HepG2 (cell line): ENCODE results near the gene FAHD1. TPM values are rescaled to one million over a fixed set of nuclear protein-coding genes. Genes with fewer than 3 reads are reported as not detected.

Experiments
- ATAC-seq: fragments of 200-7000 bp; cut with Tn5 transposase; 3 replicates; pipeline ENCODE4 v1.9.1; 2020; ENCODE audit warnings: mild to moderate bottlenecking, moderate library complexity
- BruUV-seq: library from RNA; stranded (reverse); fragments of 400-500 nt; replicated peaks from 2 replicates; lab custom pipeline; 2021; lab: Mats Ljungman, UMichigan
- CTCF ChIA-PET: fragments of 300-600 bp; formaldehyde crosslinking; extraction: SDS; loops from one replicate; lab custom pipeline; 2021; ENCODE audit warnings: low total read pairs, inconsistent platforms, low intra/inter-chr PET ratio; lab: Yijun Ruan, JAX
- POLR2A ChIA-PET: fragments of 350-600 bp; sonication (Branson Sonifier 250); formaldehyde crosslinking; loops from one replicate; lab custom pipeline; 2020; ENCODE audit warnings: antibody characterized with exemption, inconsistent platforms; lab: Yijun Ruan, JAX
- DNase-seq: peaks from one replicate; pipeline ENCODE4 v3.0.0-alpha.2; 2015; ENCODE audit warnings: low spot score
- FAIRE-seq: peaks from 3 replicates; lab custom pipeline; 2011; peaks lifted over from hg19 to GRCh38; lab: Jason Lieb, UNC
- H2AFZ ChIP-seq: one replicate; pipeline ENCODE4 v1.6.1; 2011; ENCODE audit warnings: low read length, inconsistent platforms
- H3K27ac ChIP-seq: fragments of 300-600 bp; 3 replicates; pipeline ENCODE4 v1.8.0; 2011; ENCODE audit warnings: mixed run types, mild to moderate bottlenecking, mixed read lengths, low read length, inconsistent platforms; ENCODE audit not compliant: insufficient read depth; ENCODE audit errors: extremely low read length
- H3K27me3 ChIP-seq, 2 experiments: fragments of 200-600 bp in 1 of 2; 2 replicates in 1 of 2; 3 replicates in 1 of 2; pipeline versions ENCODE4 v1.6.0 to v1.8.0; 2011; ENCODE audit warnings: low read length in 2 of 2, mild to moderate bottlenecking in 2 of 2, moderate library complexity in 2 of 2, inconsistent platforms in 1 of 2; ENCODE audit not compliant: insufficient read depth in 2 of 2, control insufficient read depth in 1 of 2
- H3K36me3 ChIP-seq, 2 experiments: fragments of 200-600 bp in 1 of 2; replicated peaks in 1 of 2; 2 replicates in 1 of 2; 3 replicates in 1 of 2; pipeline versions ENCODE4 v1.5.1 to v1.8.0; 2011; ENCODE audit warnings: low read length in 2 of 2, inconsistent platforms in 1 of 2; ENCODE audit not compliant: insufficient read depth in 2 of 2, control insufficient read depth in 1 of 2
- H3K4me1 ChIP-seq: 2 replicates; pipeline ENCODE4 v1.5.1; 2012; ENCODE audit warnings: low read length, inconsistent platforms; ENCODE audit not compliant: insufficient read depth
- H3K4me2 ChIP-seq: 2 replicates; pipeline ENCODE4 v1.6.0; 2011; ENCODE audit warnings: low read depth, low read length, inconsistent platforms
- H3K4me3 ChIP-seq, 3 experiments: fragments of 200-600 bp in 1 of 3; sonication (generic), shearing (Covaris generic) in 1 of 3; replicated peaks in 1 of 3; 2 replicates each; pipeline ENCODE4 v1.5.1; 2011 to 2016; ENCODE audit warnings: low read length in 3 of 3, inconsistent platforms in 2 of 3, low read depth in 2 of 3, mild to moderate bottlenecking in 2 of 3, control low read depth in 1 of 3, mixed read lengths in 1 of 3; ENCODE audit not compliant: insufficient read depth in 1 of 3
- H3K79me2 ChIP-seq: one replicate; pipeline ENCODE4 v1.6.1; 2011; ENCODE audit warnings: low read length, inconsistent platforms; ENCODE audit not compliant: insufficient read depth
- H3K9ac ChIP-seq: 2 replicates; pipeline ENCODE4 v1.6.0; 2011; ENCODE audit warnings: mild to moderate bottlenecking, low read depth, low read length, inconsistent platforms; ENCODE audit not compliant: insufficient read depth
- H3K9me3 ChIP-seq: 2 replicates; pipeline ENCODE4 v1.5.1; 2012; ENCODE audit warnings: mild to moderate bottlenecking, low read length
- H4K20me1 ChIP-seq: 2 replicates; pipeline ENCODE4 v1.6.0; 2011; ENCODE audit warnings: inconsistent platforms, mild to moderate bottlenecking, low read length, moderate library complexity; ENCODE audit not compliant: insufficient read depth
- AGO2 ChIP-seq: fragments of 200-400 bp; formaldehyde crosslinking; optimal IDR thresholded peaks from 2 replicates; pipeline ENCODE3; 2017; ENCODE audit warnings: mild to moderate bottlenecking, low read depth, low read length, moderate library complexity
- CREB1 ChIP-seq, 2 experiments: fragments of 450-650 bp in 1 of 2; IDR thresholded peaks; 2 replicates each; pipeline ENCODE4 v1.6.1; 2016 to 2017; ENCODE audit warnings: control low read depth in 1 of 2, mild to moderate bottlenecking in 1 of 2, missing compliant biosample characterization in 1 of 2, missing genetic modification characterization in 1 of 2
- STAT5B ChIP-seq: sonication (generic); formaldehyde crosslinking; IDR thresholded peaks from 2 replicates; pipeline ENCODE4 v1.4.0; 2020; ENCODE audit warnings: missing genetic modification reagents
- ZNF343 ChIP-seq: sonication (generic); formaldehyde crosslinking; IDR thresholded peaks from 2 replicates; pipeline ENCODE4 v1.4.0; 2020; ENCODE audit warnings: mild to moderate bottlenecking, missing genetic modification reagents
- WGBS: methylation state at CpG from one replicate; pipeline ENCODE4 v1.1.6; 2017; ENCODE audit warnings: low lambda C conversion rate; 5-methylcytosine and 5-hydroxymethylcytosine counted together
- in situ Hi-C: cut with HindIII; loops from 2 replicates; pipeline ENCODE4 v1.10.0; 2017; ENCODE audit warnings: low pct_unique_long_range_greater_than_20kb; ENCODE audit not compliant: extremely low pct_ligation_motif_present
- intact Hi-C: fragments of 100-400 bp; cut with micrococcal nuclease; formaldehyde crosslinking; loops from one replicate; pipeline ENCODE4 v1.10.0; 2022; ENCODE audit not compliant: unreplicated experiment
- polyA plus RNA-seq, 8 experiments: library from polyadenylated mRNA; depleted of rRNA in 3 of 8; stranded (reverse) in 7 of 8; unstranded in 1 of 8; fragments of >200 nt; fragmentation: Illumina TruSeq in 4 of 8; extraction: Trizol in 4 of 8; gene quantifications; 2 replicates each; pipeline versions ENCODE4 v1.2.1 to v1.2.3, GENCODE V29; 2011 to 2016; ENCODE audit warnings: low read depth in 4 of 8, missing spikeins in 1 of 8, mixed read lengths in 1 of 8; ENCODE audit not compliant: insufficient read depth in 1 of 8
- total RNA-seq, 5 experiments: library from RNA; depleted of rRNA; stranded (reverse); fragments of >200 nt; fragmentation: Illumina TruSeq; extraction: Trizol; gene quantifications; 2 replicates each; pipeline ENCODE4 v1.2.3, GENCODE V29; 2016; ENCODE audit warnings: low read depth in 1 of 5
- TF ChIP-seq, protein P1 (sequence below): sonication (generic); formaldehyde crosslinking; IDR thresholded peaks from 2 replicates; pipeline ENCODE4 v1.8.0; 2022; ENCODE audit warnings: mild to moderate bottlenecking, missing genetic modification reagents; ENCODE audit not compliant: insufficient replicate concordance

FAHD1 gene
- total and polyA plus RNA-seq, 2 of the 13 experiments (the other 11 are each of a cell fraction or from before 2014, with no cell fraction given): 39.0 to 45.3 TPM

DNA sequence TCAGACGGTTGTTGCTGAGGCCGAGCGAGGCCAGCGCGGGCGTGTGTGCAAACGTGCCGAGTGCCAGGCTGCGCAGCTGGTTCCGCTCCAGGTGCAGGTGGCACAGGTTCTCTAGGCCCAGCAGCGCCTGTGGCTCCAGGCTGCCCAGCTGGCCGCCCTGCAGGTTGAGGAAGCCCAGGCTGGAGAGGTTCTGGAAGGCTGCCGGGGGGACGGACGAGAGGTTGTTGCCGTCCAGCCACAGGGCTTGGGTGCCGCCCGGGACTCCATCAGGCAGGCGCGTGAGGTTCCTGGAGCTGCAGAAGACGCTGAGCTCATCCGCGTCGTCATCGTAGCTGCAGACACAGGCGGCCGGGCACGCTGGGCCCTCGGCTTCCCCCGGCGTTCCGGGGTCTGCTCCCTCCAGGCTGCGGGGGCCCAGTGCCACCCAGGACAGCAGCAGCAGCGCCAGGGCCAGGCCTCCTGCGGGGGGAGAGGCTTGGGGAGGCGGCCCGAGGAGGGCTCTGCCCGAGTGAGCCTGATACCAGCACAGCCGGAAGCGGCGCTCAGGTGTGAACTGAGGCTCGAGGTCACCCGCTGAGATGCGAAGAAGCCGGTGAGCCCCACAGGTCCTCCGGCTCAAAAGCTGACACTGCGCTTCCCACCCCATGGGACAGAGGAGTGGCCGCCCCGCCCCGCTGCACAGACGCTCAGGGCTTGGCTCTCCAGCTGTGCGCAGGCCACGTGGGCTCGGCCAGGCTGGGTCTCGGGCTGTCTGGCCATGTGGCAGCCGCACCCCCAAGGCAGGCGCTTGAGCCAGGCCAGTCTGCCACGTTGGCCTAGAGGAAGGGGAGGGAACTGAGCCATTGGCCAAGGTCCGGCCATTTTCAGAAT is 34.8 kb upstream of the FAHD1 start:
- Histone ChIP-seq H3K4me3 (no peak overlapping the region), H2AFZ (no peak overlapping the region), H3K4me1 (peaks cover 25% of the 10 kb centered on the region), H3K36me3 (peaks cover 1 to 4% of the 10 kb centered on the region in 2 experiments; a peak in 2 of 5 replicates), H3K9me3 (no peaks in the 10 kb centered on the region), H3K27ac (no peak overlapping the region), H3K79me2 (no peaks in the 10 kb centered on the region), H3K9ac (no peak overlapping the region), H3K27me3 (no peaks in the 10 kb centered on the region), H4K20me1 (no peaks in the 10 kb centered on the region)
- ATAC-seq (no peak), FAIRE-seq (no peak), DNase-seq (no peak)
- in situ Hi-C loops (no loop called here), intact Hi-C loops (no loop called here)
- CTCF ChIA-PET: no interaction called here
- no TSS peak for BruUV-seq
- POLR2A ChIA-PET: interaction anchor here (1.2 to 5.5 kb wide), 2 partner anchors 9 to 15 kb away, joined by 3 to 57 read pairs; partner anchors contain the start of genes NUBP2 and SPSB3
- TF ChIP-seq, protein P1, sequence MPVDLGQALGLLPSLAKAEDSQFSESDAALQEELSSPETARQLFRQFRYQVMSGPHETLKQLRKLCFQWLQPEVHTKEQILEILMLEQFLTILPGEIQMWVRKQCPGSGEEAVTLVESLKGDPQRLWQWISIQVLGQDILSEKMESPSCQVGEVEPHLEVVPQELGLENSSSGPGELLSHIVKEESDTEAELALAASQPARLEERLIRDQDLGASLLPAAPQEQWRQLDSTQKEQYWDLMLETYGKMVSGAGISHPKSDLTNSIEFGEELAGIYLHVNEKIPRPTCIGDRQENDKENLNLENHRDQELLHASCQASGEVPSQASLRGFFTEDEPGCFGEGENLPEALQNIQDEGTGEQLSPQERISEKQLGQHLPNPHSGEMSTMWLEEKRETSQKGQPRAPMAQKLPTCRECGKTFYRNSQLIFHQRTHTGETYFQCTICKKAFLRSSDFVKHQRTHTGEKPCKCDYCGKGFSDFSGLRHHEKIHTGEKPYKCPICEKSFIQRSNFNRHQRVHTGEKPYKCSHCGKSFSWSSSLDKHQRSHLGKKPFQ (CRISPR knock-in tag): no peak
- TF ChIP-seq AGO2 (peak; percentile 15), CREB1 (IDR thresholded peaks at IDR 0.05) (no peak), CREB1 (CRISPR knock-in tag; IDR thresholded peaks at IDR 0.05) (no peak), ZNF343 (CRISPR knock-in tag) (no peak), STAT5B (CRISPR knock-in tag) (no peak)
- TF ChIP-seq, all 625 proteins: peak for 1
- no peak overlapping the region for H3K4me2 ChIP-seq
- 91% methylated on average over 7 of the region's 59 CpGs for WGBS
